ENCODE data around the gene HKDC1.
"Not testable (repeated sequence)": the region's sequence is repeated elsewhere in the genome, so short reads cannot be mapped to it uniquely, and the experiment has no call there.

Gene HKDC1

DNA sequence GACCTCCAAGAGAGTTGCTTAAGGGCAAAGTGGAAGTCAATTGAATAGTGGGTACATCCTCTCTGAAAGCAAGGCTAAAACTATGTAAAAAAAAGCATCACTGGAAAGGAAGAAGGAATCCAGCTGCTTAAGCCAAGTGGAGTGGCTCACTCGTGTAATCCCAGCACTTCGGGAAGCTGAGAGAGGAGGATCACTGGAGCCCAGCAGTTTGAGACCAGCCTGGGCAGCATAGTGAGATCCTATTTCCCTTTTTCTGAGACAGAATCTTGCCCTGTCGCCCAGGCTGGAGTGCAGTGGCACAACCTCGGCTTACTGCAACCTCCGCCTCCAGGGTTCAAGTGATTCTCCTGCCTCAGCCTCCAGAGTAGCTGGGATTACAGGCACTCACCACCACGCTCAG, 64.3 kb downstream of the HKDC1 start:
- DNase-seq = not testable (repeated sequence)

DNA sequence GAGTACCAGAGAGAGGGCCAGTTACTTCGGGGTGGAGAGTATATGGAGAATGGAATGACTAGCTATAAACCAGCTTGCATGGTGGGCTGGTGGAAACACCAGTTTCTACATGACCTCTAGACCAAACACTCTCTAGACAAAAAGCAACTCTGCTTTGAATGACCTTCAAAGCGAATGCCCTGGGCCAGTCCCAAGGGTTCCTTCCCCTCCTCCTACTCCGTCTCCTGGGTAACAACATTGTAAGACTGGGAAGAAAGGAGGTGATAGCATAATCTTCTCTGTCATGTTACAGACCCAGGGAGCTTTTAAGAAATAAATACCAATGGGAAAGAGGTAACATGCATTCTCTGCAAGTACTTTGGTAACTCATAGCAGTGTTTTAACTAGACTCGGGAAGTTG, 65.6 kb downstream of the HKDC1 start:
- no peak for DNase-seq

DNA sequence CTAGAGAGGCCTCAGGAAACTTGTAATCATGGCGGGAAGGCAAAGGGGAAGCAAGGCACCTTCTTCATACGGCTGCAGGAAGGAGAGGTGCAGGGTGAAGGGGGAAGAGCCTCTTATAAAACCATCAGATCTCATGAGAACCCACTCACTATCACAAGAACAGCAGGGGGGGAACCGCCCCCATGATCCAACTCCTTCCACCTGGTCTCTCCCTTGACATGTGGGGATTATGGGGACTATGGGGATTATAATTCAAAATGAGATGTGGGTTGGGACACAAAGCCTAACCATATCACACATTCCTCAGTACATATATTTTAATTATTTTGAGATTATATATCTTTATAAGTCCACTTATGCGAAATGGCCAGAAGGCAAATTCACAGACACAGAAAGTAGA, 67.0 kb downstream of the HKDC1 start:
- no peak for DNase-seq

DNA sequence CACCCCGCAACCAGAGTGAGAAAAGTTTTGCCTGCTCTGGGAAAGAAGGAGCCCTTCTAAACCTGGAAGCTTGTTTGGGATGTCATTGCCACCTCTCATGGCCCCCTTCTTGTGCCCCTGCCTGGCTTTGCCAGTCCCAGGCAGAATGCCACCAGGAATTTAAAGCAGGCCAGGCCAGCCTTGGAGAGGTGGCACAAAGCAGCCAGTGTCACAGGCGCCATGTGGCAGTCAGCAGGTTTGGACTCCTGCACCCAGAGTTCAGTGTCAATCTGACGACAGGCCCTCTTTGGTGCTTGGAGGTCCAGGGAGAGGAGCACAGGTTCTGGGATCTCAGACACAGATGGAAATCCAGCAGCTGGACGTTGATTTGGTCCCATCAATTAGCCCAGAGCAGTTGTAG, 70.9 kb downstream of the HKDC1 start:
- no peak for DNase-seq

DNA sequence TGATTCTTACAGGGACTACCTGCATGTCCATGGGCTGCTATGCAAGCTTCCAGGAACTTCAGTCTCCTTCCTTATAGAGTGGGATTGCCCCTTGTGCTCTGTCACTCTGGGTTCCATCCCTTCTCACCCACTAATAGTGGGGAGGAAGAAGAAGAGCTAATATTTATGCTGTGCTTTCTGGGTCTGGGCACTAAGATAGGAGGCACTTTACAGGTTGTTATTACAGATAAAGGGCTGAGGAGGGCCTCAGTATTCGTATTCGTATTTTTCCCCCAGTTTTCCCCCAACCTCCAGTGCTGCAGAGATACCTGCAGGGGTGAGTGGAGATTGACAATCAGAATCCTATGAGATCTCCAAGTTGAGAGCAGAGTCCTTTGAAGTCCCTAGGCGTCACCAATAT, 72.3 kb downstream of the HKDC1 start:
- no peak for DNase-seq

DNA sequence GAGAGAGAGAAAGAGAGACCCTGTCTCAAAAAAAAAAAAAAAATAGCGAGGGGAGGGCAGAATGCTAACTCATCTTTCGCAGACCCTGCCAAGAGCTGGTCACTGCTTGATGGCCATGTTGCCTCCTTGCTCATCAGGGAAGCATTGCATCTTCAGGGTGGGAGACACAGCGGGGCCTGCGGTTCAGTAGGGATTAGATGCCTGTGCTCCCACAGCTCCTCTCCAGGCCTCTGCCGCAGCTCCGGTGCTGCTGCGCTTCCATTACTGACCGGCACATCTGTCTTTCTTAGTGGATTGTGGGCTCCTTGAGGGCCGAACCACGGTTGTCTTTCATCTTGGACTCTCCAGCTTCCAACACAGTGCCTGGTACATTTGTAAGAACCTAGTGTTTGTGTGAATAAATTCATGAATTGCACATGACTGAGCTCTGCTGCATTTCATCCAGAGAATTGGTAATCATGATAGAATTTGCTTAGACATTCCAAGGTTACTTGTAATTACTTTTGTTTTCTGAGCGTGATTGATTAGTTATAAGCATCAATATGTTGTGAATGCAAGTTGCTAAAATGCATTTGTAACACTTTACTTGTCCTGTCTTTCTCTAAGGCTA, 75.0 kb downstream of the HKDC1 start:
- no peak for DNase-seq

DNA sequence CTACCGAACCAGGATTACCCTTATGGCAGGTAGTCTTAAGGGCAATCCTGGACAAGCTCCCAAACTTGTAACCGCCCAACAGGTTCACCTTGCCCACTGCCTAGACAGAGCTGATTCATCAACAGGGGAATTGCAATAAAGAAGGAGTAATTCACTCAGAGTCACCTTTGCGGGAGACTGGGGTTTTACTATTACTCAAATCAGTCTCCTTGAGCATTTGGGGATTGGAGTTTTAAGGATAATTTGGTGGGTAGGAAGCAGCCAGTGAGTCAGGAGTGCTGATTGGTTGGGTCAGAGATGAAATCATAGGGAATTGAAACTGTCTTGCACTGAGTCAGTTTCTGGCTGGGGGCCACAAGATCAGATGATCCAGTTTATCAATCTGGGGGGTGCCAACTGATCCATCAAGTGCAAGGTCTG, 83.5 kb downstream of the HKDC1 start:
- DNase-seq = no peak

DNA sequence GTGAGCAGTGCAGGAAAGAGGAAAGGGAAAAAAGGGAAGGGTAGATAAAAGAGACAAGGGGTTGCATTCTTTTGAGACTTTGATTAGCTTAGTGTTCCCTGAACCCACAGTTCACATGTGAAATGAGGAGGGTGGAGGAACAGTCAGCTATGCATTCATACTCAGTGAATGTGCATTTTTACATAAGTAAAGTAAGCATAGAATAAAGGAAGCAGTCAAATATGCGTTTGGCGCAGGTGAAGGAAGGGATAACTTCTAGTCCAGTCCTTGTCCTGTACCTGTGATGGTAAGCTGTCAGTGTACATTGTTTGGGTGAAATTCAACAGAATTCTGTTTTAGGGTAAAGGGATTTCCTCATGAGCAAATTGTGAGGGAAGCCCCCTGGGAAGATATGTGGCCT, 86.3 kb downstream of the HKDC1 start:
- no peak for DNase-seq

DNA sequence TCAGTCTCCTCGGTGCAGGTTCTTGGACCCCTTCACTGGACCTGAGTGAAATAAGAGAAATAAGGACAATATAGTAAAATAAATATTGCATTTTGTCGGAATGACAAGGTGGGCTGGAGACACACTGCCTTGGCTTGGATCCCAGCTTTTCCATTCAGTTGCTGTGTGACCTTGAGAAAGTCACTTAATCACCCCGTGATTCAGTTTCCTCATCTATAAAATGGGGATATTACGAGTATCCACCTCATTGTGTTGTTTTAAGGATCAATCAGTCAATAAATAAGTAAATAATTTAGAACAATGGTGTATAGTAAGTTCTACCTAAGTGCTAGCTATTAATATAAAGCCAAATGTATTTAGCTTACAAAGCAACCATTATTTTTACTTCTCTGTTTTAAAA, 87.3 kb downstream of the HKDC1 start:
- DNase-seq = no peak

DNA sequence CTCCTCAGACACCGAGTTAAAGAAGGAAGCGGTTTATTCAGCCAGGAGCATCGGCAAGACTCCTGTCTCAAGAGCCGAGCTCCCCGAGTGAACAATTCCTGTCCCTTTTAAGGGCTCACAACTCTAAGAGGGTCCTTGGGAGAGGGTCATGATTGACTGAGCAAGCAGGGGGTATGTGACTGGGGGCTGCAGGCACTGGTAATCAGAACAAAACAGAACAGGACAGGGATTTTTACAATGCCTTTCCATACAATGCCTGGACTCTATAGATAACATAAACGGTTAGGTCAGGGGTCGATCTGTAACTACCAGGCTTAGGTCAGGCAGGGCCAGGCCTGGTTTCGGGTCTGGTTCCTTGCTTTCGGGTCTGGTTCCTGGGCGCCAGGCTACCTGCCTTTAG, 88.2 kb downstream of the HKDC1 start:
- DNase-seq = not testable (repeated sequence)

DNA sequence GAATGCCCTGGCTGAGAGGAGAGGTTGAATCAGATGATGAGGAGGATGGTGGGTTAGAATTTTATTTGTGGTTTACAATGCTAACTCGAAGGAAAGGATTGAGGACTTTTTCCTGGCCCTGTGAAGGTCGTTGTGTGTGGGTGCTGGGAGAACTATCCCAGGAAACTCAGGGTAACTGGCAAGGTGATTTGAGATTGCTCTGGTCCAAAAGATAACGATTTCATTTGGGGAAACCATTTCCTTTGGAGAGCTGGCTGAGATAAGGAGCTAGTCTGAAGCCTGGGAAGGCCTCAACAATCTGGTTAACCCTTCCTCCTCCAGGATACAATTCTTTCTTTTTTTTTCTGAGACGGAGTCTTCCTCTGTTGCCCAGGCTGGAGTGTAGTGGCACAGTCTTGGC, 91.2 kb downstream of the HKDC1 start:
- no peak for DNase-seq

DNA sequence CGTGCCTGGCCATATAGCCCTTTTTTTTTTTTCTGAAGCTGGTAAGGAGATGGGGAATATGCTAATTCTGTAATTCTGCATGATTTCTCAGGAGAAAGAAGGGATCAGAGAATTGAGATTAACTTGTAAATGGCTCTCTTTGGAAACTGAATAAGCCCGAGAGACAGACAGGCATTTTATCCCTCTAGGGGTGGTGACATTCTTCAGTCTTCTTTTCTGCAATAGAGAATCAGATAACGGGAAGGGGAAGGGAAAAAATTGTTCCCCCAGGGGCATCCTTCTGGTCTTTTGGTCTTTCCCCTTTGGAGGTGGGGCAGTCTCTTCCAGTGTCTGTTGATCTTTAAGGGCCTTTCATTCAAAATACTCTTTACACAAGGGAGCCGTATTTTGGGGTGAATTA, 92.4 kb downstream of the HKDC1 start:
- DNase-seq = no peak

DNA sequence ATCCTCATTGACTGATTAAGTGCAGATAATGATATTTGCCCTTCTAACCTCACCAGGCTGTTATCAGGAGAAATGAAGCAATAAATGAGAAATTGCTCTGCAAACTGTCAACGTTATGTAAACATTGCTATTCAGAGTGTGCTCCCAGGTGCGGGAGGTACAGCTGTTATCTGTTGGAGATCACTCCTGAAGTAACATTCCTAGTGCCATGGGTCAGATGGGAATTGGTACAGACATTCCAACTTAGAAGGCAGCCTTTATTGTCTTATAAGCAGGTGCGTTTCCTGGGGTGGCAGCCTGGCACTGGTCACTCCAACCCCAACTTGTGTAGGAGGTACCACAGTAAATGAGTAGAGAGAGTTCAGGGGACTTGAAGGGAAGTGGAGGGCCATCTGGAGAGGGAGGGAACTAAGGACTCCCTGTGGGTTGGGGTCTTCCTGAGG, 95.0 kb downstream of the HKDC1 start:
- no peak for DNase-seq

DNA sequence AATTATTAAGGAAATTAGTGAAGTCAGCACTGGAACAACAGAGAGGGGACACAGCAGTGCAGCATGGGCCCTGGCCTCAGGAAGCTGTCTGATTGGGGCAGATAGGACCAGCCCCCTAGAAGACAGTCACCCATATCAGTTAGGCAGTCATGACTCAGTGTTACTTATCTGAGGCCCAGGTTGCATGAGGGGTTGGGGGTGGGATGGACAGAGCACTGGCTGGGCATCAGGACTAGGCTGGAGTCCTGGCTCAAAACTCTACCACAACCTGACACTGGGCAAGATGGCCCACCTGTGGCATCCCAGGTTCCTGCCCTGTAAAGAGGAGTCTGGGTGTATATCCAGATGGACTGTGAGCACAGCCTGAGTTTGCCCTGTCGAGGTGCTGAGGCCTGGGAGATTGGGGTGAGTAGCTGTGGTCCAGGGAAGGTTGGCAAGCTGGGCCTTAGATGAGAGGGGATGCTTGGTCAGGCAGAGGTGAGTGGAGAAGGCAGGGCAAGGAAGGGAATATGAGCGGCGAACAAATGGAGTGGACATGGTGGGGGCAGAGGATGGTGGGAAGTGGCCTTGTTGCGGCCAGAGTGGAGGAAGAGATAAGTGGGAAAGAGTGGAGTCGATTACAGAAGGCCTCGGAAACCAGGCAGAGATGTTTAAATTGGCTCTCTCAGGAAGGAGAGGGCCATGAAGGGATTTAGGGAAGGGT, 95.6 kb downstream of the HKDC1 start:
- DNase-seq = no peak

DNA sequence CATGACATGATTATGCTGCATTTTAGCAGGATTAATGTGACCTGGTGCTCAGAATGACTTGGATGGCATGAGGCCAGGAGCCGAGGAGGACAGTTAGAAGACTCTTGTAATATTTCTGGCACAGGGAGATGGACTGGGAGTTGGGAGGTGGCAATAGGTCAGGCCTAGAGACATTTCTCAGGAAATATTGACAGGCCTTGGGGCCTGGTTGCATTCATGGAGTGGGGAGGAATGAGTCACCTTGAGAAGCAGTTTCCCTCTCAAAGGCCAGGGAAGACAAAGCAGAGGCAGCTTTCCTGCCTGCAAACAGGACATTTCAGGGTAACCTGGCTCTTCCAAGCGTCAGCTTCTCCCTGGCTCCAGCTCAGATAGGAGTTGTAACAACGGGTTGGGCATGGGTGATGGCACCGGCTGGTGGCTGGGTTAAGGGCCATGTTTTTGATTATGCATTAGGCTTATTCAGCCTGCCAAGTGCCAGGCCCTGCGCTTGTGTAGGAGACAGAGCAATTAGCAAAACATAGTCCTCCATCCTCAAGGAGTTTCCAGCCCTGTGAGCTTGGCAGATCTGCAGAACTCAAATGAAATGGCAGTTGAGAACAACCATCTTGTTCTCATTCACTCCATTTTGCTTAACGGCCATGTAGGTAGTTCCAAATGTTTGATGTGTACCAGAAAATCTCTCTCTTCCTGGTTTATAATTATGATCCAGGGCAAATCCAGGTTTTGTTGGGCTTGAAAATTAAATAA, 96.4 kb downstream of the HKDC1 start:
- DNase-seq = no peak
